GM18868 (cell line): ENCODE measurements around the gene STUM.

Experiments
- ATAC-seq: cut with Tn5 transposase; IDR thresholded peaks from one replicate; pipeline ENCODE4 v1.9.1; 2021; ENCODE audit warnings: mild to moderate bottlenecking, moderate library complexity; ENCODE audit not compliant: unreplicated experiment

The STUM gene

GRCh38 chr1:226649244-226649643 is 100.7 kb downstream of the STUM start:
- ATAC-seq, result no peak

- ATAC-seq, result no peak
These were observed 101.2 kb downstream of the STUM start for GRCh38 chr1:226649780-226650179.

- no peak for ATAC-seq
These were observed 101.8 kb downstream of the STUM start for GRCh38 chr1:226650236-226650841.

GRCh38 chr1:226651041-226651731 is 102.6 kb downstream of the STUM start:
- no peak for ATAC-seq

- no peak for ATAC-seq
These were observed 103.2 kb downstream of the STUM start for GRCh38 chr1:226651732-226652105.

- ATAC-seq, result no peak
These were observed 104.0 kb downstream of the STUM start for GRCh38 chr1:226652613-226653012.

GRCh38 chr1:226653311-226653921 is 104.9 kb downstream of the STUM start:
- ATAC-seq, result peak; percentile 70

GRCh38 chr1:226654046-226654667 is 105.6 kb downstream of the STUM start:
- no peak for ATAC-seq

- ATAC-seq, result no peak
These were observed 106.1 kb downstream of the STUM start for GRCh38 chr1:226654668-226655055.

- ATAC-seq, result no peak
These were observed 106.9 kb downstream of the STUM start for GRCh38 chr1:226655251-226656163.

- no peak for ATAC-seq
These were observed 107.6 kb downstream of the STUM start for GRCh38 chr1:226656201-226656600.

- no peak for ATAC-seq
These were observed 108.2 kb downstream of the STUM start for GRCh38 chr1:226656601-226657277.

- no peak for ATAC-seq
These were observed 109.5 kb downstream of the STUM start for GRCh38 chr1:226657895-226658545.

GRCh38 chr1:226658546-226659125 is 110.1 kb downstream of the STUM start:
- ATAC-seq, result no peak
